C1 segment of cervical spinal cord (tissue), 14 donors: ENCODE data around the gene ZNF619.

ENCODE experiments used
- DNase-seq, 14 donors: peaks; one replicate each; lab custom pipeline; 2025; lab: John Stamatoyannopoulos, UW

Gene ZNF619

GRCh38 chr3:40465111-40465407, 11.9 kb upstream of the ZNF619 start:
- DNase-seq, result no peak

- no peak for DNase-seq
These were observed 11.5 kb upstream of the ZNF619 start for GRCh38 chr3:40465456-40465855.

GRCh38 chr3:40468018-40468417, 8.9 kb upstream of the ZNF619 start:
- DNase-seq, result no peak

- no peak for DNase-seq
These were observed 6.2 kb upstream of the ZNF619 start for GRCh38 chr3:40470701-40471100.

- DNase-seq, result peak in 1 of 14 donors; percentile 23
These were observed 744 bp downstream of the ZNF619 start for GRCh38 chr3:40477666-40478065.

- no peak for DNase-seq
These were observed 10.2 kb downstream of the ZNF619 start for GRCh38 chr3:40487172-40487571.

- DNase-seq, result no peak
These were observed 14.0 kb downstream of the ZNF619 start for GRCh38 chr3:40490916-40491315.

- no peak for DNase-seq
These were observed 17.8 kb downstream of the ZNF619 start for GRCh38 chr3:40494698-40495097.

- no peak for DNase-seq
These were observed 20.4 kb downstream of the ZNF619 start for GRCh38 chr3:40497288-40497687.

GRCh38 chr3:40499952-40500351, 23.0 kb downstream of the ZNF619 start:
- no peak for DNase-seq

GRCh38 chr3:40502034-40502433, 25.1 kb downstream of the ZNF619 start:
- DNase-seq, result no peak

GRCh38 chr3:40504636-40505430, 27.9 kb downstream of the ZNF619 start:
- no peak for DNase-seq

GRCh38 chr3:40505599-40506462, 28.9 kb downstream of the ZNF619 start, which contains the start of gene ZNF620:
Gene ZNF620, plus strand, starts transcription at chr3:40506039. Its CDS starts 314 bp downstream, at chr3:40506353.
- DNase-seq, result peak in 13 of 14 donors; percentile 10 to 81 (median 52)

- no peak for DNase-seq
These were observed 34.3 kb downstream of the ZNF619 start for GRCh38 chr3:40511031-40511718.

- DNase-seq, result no peak
These were observed 39.3 kb downstream of the ZNF619 start for GRCh38 chr3:40516201-40516600.

- no peak for DNase-seq
These were observed 41.1 kb downstream of the ZNF619 start for GRCh38 chr3:40518067-40518466.

GRCh38 chr3:40518848-40519247, 41.9 kb downstream of the ZNF619 start:
- DNase-seq, result no peak

GRCh38 chr3:40521254-40521653, 44.3 kb downstream of the ZNF619 start:
- no peak for DNase-seq

- DNase-seq, result peak in 5 of 14 donors; percentile 2 to 30 (median 4)
These were observed 46.9 kb downstream of the ZNF619 start for GRCh38 chr3:40523781-40524180.

- no peak for DNase-seq
These were observed 47.3 kb downstream of the ZNF619 start for GRCh38 chr3:40524222-40524567.

GRCh38 chr3:40524568-40525285, 47.8 kb downstream of the ZNF619 start, which contains the start of gene ZNF621:
Gene ZNF621, plus strand, starts transcription at chr3:40524960. Its CDS starts 881 bp downstream, at chr3:40525841.
- DNase-seq, result peak; percentile 34 to 88 (median 80)
